NCI-H146 treated with DMSO at 0.1 percent for 48 hours (cell line): Measurements from ENCODE around the gene CDH3.
"Not testable (repeated sequence)": the region's sequence is repeated elsewhere in the genome, so short reads cannot be mapped to it uniquely, and the experiment has no call there.

Experiments
- DNase-seq: peaks from one replicate; lab custom pipeline; 2025; ENCODE audit not compliant: unreplicated experiment; lab: John Stamatoyannopoulos, UW

CDH3 gene

GRCh38 chr16:68700120-68700519 is 55.0 kb downstream of the CDH3 start:
- no peak for DNase-seq

DNA sequence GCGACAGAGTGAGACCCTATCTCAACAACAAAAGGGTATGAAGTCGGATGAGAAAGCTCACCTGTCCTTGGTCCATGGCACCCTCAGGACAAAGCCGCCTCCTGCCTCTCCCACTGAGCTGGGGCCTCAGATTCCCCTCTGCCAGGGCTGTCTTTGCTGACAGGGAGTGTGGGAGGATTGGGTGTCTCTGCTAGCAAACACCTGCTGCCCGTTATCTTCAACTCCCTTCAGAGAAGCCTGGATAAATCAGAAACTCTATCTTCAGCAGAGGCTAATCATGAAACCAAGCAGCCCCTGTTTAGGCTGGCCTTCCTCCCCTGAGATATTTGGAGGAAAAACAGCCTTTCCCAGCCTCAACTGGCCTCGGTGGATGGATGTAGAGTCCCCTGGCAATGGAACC is 55.7 kb downstream of the CDH3 start:
- DNase-seq = no peak

DNA sequence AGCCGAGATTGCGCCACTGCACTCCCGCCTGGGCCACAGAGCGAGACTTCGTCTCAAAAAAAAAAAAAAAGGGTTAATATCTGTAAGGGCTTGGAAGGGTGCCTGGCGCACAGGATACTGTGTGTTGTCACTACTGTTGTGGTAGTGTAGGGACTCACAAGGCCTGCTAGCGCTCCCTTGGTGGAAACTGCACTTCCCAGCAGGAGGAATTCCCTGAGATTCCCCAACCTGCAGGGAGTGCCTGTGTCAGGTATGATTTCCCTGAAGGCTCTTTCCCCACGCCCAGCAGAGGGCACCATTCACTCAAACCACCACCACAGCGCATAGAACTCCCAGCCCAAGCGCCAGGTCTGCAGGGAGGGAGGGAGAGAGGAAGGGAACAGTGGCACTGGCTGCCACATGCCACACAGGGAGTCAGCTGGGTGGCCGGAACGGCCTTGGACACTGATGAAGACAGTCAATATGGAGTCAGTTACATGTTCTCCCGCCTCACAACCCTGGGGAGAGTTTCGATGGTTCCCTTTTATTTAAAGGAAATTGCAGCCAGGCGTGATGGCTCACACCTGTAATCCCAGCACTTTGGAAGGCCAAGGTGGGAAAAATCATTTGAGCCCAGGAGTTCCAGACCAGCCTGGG is 59.2 kb downstream of the CDH3 start:
- DNase-seq = peak; percentile 57

- DNase-seq = no peak
These were observed 62.4 kb downstream of the CDH3 start for GRCh38 chr16:68707340-68708152.

GRCh38 chr16:68710211-68710610 is 65.1 kb downstream of the CDH3 start:
- DNase-seq = no peak

GRCh38 chr16:68711421-68712139 is 66.5 kb downstream of the CDH3 start:
- no peak for DNase-seq

DNA sequence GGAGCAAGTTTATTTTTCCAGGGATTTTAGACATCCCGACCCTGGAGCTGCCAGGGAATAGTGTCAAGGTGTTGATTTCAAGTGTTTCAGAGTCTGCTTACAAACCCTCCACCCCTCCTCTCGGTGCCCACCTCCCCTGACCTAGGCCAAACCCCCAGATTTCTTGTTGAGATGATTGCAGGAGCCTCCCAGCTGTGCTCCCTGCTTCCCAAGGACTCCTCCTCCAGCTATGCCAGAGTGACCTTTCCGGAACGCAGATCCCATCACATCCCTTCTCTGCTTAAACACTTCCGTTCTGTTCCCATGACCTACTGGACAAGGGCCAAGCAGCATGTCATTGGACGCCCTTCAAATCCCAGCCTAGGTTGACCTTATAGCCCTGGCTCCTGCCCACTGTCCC is 68.3 kb downstream of the CDH3 start:
- DNase-seq = no peak

- no peak for DNase-seq
These were observed 70.4 kb downstream of the CDH3 start for GRCh38 chr16:68715471-68715870.

DNA sequence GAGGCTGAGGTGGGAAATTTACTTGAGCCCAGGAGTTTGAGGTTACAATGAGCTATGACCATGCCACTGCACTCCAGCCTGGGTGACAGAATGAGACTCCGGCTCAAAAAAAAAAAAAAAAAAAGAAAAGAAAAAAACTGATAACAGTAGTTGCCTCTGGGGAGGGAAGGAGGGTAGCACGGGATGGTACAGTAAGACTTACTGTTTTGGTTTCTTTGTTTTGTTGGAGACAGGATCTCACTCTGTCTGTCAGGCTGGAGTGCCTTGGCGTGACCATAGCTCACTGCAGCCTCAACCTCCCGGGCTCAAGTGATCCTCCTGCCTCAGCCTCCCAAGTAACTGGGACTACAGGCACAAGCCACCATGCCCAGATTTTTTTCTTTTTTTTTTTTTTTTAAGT is 71.4 kb downstream of the CDH3 start:
- DNase-seq = not testable (repeated sequence)

DNA sequence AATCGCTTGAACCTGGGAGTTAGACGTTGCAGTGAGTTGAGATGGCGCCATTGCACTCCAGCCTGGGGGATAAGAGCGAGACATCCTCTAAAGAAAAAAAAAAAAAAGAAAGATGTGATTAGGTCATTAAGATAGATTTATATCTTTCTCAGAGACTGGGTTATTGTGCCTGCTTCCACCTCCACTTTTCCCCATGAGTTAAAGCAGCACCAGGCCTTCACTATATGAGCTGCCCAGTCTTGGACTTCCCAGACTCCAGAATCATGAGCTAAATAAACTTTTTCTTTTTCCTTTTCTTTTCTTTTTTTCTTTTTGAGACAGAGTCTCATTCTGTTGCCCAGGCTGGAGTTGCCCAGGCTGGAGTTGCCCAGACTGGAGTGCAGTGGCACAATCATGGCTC is 72.6 kb downstream of the CDH3 start:
- DNase-seq = no peak

- DNase-seq = no peak
These were observed 73.5 kb downstream of the CDH3 start for GRCh38 chr16:68718590-68718989.

- no peak for DNase-seq
These were observed 74.9 kb downstream of the CDH3 start for GRCh38 chr16:68719993-68720489.

GRCh38 chr16:68722119-68723024 is 77.3 kb downstream of the CDH3 start:
- DNase-seq = no peak

DNA sequence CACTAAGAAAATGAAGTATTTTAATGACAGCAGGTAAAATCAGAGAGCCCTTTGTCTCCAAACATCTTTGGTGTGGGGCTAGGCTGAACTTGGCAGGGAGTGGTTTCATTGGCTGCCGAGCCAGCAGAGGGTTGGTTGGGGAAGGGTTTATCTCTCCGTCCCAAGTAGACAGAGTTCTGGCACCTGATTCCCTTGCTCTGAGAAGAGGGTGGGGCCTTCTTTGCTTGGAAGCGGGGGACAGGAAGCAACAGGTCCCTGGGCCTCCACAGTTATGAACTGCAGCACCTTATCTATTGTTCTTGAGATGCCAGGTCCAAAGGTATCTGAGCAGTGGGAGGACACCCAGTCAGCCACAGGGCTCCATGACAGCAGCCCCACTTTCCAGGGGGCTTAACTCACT is 79.7 kb downstream of the CDH3 start:
- no peak for DNase-seq

DNA sequence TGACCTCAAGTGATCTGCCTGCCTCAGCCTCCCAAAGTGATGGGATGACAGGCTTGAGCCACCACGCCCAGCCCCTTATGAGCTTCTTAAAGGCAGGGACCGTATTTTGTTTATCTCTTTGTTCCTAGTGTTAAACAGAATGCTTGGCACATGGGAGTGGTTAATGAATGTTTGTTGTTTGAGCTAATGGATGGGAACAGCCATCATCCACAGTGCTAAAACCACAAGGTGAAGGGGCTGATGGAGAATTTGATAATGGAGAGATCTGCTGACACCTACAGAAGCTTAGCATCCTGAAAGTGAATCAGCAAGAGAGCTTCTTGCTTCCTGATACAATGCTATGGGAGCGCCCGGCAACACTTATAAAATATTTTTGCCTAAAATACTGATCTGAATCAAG is 83.4 kb downstream of the CDH3 start:
- no peak for DNase-seq

DNA sequence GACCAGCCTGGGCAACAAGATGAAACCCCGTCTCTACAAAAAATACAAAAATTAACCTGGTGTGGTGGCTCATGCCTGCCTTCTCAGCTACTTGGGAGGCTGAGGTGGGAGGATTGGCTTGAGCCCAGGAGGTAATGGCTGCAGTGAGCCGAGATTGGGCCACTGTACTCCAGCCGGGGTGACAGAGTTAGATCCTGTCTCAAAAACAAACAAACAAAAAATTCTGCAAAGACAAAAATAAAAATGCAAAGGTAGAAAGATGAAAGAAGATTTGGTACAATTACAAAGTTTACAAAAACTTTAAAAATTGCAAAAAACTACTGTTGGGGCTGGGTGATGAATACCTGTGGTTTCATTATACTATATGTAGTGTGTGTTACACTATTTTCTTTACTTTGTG is 86.5 kb downstream of the CDH3 start:
- DNase-seq = no peak

- no peak for DNase-seq
These were observed 87.1 kb downstream of the CDH3 start for GRCh38 chr16:68732042-68732680.

DNA sequence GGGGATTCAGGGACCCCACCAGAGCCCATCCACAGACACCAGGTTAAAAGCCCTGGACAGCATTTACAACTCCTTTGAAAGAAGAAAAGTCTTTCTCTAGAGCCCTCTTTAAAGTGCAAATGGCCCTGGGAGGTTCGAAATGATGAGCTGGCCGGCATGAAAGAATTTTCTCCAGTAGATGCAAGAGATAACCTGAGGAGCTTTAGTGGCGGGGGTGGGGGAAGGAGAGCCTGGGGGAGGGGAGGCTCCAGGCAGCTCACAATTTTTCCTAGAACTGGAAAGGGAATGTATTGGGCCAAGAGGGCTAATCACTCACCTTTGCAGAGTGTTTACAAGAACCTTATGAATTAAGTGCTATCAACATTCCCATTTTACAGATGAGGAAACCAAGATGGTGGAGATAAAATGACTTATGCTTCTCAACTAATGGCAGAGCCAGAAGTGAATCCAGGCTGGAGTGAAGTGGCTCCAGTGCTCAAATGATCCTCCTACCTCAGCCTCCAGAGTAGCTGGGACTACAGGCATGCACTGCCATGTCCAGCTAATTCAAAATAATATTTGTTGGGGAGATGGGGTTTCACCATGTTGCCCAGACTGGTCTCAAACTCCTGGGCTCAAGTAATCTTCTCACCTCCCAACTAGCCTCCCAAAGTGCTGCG is 87.8 kb downstream of the CDH3 start:
- no peak for DNase-seq

DNA sequence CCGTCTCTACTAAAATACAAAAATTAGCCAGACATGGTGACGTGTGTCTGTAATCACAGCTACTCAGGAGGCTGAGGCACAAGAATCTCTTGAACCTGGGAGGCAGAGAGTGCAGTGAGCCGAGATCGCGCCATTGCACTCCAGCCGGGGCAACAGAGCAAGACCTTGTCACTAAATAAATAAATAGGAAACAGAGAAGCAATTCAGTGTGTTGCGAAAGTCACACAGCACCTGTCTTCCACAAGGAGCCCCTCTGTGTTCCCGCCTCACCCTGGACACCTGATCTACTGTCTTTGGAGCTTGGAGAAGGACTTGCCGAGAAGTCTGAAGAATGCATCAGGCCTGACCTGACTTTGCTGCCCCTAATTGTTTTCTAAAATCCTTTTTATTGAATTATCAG is 88.5 kb downstream of the CDH3 start:
- DNase-seq = no peak

- DNase-seq = no peak
These were observed 89.7 kb downstream of the CDH3 start for GRCh38 chr16:68734782-68735181.
